ENCODE data around the gene PCID2.

The PCID2 gene

GRCh38 chr13:113192279-113192678, 16.2 kb downstream of the PCID2 start:
- no peak for FAIRE-seq
- DNase-seq (ENCODE audit: insufficient read length, low spot score): no peak

- no peak for FAIRE-seq
These were observed 18.3 kb downstream of the PCID2 start for GRCh38 chr13:113190181-113190580.

DNA sequence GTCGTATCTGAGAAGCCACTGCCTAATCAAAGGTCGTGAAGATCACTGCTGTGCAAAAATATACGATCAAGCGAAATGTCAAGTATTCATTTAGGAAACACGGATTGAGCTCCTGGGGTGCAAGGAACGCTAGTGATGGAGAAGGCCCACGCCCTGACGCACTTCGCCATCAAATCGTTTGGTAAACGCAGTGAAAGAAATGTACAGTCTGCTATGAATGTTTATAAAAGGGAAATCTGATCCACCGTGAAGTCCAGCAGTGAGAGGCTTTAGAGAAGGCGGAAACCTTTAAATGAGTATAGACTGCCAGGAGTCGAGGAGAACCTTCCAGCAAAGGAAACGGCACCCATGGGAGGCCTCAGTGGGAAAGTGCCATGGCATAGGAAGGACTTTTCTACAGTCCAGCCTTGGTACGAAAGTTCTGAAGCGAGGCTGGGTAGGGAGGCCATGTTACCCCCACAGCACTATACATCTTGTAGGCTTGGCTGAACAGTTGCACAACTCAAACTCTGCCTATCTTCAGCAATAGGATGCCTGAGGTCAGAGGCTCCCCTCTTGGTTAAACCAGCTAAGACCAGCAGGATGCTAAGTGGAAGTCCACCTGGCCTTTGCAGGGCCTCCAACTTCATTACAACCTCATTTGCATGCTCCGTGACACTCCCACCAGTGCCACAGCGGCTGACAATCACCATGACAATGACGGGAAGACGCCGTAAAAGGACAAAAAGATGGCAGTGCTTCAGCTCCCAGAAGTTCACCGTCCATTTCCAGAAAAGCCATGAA, 20.4 kb downstream of the PCID2 start:
- FAIRE-seq (no peak), DNase-seq (ENCODE audit: insufficient read length, low spot score) (no peak)

More at GRCh38 chr13:113190181-113190580, 18.3 kb downstream of the PCID2 start:
- DNase-seq (ENCODE audit: insufficient read length, low spot score): no peak

GRCh38 chr13:113187263-113187669, 21.2 kb downstream of the PCID2 start:
- DNase-seq (ENCODE audit: insufficient read length, low spot score) (peak; percentile 91), FAIRE-seq (peak; percentile 90)

GRCh38 chr13:113186061-113186900, 22.2 kb downstream of the PCID2 start:
- DNase-seq (ENCODE audit: insufficient read length, low spot score) (no peak), FAIRE-seq (no peak)

DNA sequence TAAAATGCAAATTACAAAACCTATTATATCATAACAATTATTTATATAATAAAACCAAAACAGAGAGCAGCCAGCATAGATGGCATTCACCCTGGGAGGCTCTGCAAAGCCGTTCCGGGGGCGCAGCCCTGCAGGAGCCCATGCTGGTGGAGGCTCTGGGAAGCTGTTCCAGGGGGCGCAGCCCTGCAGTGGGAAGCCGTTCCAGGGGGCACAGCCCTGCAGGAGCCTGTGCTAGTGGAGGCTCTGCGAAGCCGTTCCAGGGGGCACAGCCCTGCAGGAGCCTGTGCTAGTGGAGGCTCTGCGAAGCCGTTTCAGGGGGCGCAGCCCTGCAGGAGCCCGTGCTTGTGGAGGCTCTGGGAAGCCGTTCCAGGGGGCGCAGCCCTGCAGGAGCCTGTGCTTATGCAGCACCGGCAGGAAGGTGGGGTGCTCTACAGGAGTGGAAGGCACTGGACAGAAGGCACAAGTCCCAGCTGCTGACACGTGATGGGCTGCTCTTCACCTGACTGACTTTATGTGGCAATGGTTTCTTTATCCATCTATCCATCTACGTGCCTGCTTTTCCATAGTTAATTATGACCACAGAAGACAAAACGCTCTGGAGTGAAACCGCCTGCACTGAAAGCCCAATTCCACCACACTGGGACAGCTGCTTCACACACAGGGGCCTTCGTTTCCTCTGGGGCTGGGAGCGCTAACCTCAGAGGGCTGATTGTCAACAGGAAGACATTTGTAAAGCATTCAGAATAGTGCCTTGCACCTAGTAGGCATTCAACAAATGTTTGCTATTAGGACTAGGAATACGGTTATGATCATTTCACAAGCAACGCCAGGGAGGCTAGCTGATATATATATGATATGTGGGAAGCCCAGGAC, 23.7 kb downstream of the PCID2 start:
- DNase-seq (ENCODE audit: insufficient read length, low spot score) (no peak), FAIRE-seq (no peak)

GRCh38 chr13:113183450-113184129, 24.9 kb downstream of the PCID2 start:
- DNase-seq (ENCODE audit: insufficient read length, low spot score) (no peak), FAIRE-seq (no peak)

DNA sequence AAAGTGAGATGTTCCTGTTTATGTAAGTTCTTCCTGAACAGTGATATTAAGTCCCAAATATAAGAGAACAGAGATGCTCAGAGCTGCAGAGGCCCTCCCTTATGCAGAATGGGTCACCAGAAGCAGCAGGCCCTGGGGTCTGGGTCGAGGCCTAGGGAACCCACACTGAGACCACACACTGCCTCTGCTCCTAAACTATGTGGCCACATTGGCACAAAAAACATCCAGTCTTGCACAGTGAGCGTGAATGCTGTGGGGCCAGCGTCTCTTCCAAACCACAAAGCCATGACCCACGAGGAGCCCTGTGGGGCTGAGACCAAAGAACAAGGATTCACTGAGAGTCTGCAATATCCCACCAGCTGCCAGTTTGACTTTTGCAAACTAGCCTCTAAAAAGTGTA, 26.4 kb downstream of the PCID2 start:
- FAIRE-seq (no peak), DNase-seq (ENCODE audit: insufficient read length, low spot score) (no peak)

DNA sequence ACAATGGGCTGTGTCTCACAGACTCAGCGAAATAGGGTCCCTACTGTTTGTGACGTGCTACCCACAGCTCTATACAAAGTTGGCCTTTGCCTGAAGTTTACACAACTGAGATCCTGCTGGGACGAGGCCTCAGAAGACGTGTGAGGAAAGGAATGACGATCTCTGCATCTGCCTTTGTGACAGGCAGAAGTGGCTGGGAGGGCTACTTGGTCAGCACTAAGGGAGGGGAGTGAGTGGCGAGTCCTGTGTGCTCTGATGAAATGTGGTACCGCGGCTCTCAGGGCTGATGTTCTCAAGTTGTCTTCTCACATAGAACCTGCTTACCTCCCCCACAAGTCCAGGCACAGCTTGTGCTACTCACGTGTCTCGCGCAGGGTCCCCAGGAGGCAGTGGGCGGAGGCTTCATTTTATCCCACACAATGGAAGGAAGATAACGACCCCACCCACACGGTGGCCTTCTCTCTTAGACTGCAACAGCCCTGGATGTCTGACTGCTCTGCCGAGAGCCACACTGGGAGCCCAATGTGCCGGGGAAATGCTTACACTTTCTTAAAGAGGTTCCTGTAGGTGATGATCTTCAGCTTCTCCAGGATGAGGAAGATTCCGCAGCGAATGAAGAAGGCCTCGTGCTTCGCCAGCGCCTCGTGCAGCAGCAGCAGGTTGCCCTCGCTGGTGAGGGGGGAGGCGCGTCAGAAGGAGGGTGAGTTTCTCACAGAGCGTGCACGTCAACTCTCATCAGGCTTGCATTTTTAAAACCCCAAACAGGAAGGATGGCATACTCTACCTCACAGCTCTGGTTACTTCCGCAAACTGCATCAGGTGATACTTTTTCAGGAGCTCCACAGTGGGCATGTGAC, 28.9 kb downstream of the PCID2 start:
- FAIRE-seq (no peak), DNase-seq (ENCODE audit: insufficient read length, low spot score) (no peak)

- FAIRE-seq: no peak
- DNase-seq (ENCODE audit: insufficient read length, low spot score): no peak
These were observed 29.6 kb downstream of the PCID2 start for GRCh38 chr13:113178896-113179167.

DNA sequence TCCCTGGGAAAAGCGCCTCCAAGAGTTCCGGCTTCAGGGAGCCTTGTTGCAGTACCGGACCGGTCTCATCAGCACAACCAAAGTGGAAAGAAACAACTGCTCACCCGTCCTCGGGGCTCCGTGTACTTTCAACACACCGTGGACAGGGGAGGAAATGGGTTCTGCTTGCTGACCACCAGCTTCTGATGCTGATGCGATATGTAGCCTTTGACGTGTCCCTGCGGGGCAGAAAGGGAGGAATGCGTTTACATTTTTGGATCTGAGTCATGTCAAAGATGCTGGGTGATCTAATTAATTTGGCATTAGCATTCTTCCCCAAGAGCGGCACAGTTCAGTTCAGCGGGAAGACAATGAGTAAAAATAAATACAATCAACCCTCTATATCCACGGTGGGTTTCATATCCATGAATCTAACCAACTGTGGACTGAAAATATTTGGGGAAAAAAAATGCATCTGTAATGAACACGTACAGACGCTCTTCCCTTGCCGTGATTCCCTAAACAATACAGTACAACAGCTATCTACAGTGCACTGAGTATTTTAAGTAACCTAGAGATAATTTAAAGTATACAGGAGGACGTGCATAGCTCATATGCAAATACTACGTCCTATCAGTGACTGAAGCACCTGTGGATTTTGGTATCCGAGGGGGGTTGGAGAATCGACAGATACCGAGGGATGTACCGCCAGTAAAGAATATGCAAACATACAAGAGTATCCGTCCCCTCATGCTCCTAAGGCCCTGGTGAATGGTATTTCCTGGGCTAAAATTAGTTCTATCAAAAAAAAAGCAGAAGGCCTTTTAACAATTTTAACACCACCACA, 30.2 kb downstream of the PCID2 start:
- FAIRE-seq (peak; percentile 76), DNase-seq (ENCODE audit: insufficient read length, low spot score) (peak; percentile 80)

DNA sequence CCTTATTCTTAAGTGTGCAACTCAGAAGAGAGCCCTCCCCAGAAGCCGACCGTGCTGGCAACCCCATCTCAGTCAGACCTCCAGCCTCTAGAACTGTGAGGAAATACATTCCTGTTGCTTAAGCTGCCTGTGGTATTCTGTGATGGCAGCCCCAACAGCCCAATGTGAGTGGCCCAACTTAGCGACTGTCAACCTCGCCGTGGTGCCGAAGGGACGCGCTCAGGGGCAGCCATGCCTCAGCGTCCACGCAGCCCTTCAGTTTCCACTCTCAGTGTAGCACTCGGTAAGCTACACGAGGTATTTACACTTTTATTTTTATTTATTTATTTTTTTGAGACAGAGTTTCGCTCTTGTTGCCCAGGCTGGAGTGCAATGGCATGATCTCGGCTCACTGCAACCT, 31.6 kb downstream of the PCID2 start:
- FAIRE-seq: no peak
- no peak for DNase-seq (ENCODE audit: insufficient read length, low spot score)

GRCh38 chr13:113176280-113176679, 32.2 kb downstream of the PCID2 start:
- DNase-seq (ENCODE audit: insufficient read length, low spot score) (no peak), FAIRE-seq (no peak)

DNA sequence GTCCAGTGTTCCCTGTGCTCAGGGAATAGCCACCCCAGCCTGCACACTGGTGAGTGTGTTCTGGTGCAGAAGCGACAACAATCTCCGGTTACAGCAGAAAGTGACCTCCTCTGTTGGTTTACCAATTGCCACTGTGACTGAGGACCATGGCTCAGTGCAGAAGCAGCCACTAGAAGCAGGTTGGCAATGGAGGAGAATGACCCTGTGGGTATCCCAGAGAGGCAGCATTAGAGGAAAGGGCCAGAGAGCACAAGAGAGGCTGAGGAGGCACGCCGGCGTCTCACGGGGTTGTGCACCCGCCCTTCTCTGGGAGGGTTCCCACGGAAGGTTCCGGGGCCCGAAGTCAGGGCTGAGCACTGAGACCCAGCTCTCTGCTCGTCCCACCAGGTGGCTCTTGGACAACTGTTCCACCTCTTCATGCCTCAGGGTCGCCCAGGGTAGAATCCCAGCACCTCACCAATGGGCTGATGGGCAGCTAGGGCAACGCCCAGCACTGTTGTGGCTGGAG, 36.0 kb downstream of the PCID2 start:
- no peak for FAIRE-seq

DNA sequence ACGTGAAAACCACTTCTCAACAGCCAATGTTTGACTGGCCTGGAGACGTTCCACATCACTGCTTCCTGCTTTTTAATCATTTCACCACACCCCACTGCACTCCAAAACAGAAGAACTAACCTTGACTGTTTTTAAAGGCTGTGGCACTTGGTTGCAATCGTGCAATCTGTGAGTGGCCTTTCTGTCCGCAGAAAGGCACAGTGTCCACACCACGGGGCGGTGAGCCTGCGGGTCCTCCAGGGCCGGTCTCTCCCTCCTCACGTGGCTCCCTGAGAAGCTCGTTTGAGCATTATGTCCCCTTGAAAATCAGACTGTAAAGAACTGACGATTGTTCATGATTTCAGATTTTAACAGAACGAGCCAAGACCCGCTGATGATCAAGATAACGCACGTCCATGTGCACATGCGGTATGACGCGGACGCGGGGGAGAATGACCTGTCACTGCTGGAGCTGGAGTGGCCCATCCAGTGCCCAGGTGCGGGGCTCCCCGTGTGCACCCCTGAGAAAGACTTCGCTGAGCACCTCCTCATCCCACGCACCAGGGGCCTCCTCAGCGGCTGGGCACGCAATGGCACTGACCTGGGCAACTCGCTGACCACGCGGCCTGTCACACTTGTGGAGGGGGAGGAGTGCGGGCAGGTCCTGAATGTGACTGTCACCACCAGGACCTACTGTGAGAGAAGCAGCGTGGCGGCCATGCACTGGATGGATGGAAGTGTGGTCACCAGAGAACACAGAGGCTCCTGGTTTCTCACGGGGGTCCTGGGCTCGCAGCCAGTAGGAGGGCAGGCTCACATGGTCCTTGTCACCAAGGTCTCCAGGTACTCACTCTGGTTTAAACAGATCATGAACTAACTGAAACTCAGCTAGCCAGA, 37.0 kb downstream of the PCID2 start:
- FAIRE-seq (no peak), DNase-seq (ENCODE audit: insufficient read length, low spot score) (no peak)

More for the DNA sequence above, 36.0 kb downstream of the PCID2 start:
- DNase-seq (ENCODE audit: insufficient read length, low spot score): no peak

DNA sequence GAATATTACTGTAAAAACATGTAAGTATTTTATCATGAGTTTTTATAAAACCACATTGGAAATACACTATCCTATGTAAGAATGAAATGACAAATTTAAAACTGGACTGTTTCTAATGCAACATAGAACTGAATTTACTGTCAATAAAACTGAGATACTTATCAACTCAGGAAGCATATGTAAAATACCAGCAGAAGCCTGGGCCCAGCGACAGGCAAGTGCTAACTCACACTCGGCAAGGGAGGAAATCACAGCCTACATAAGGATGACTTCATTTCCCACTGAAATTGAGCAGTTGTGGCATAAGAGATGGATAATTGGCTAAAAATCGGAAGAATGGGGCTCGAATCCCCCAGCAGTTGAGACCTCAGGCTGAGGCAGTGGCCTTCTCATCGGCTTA, 38.0 kb downstream of the PCID2 start:
- DNase-seq (ENCODE audit: insufficient read length, low spot score): no peak
- no peak for FAIRE-seq
